K562 (cell line): Measurements from ENCODE around the gene PHYHIPL. TPM values are rescaled to one million over a fixed set of nuclear protein-coding genes. Genes with fewer than 3 reads are reported as not detected.

Experiments used
- ATAC-seq: fragments of 200-7000 bp; cut with Tn5 transposase; 3 replicates; pipeline ENCODE4 v1.9.1; 2020; ENCODE audit warnings: moderate library complexity
- BruUV-seq: library from RNA; stranded (reverse); fragments of 400-500 nt; replicated peaks from 2 replicates; lab custom pipeline; 2021; lab: Mats Ljungman, UMichigan
- CTCF ChIA-PET: fragments of 300-600 bp; formaldehyde crosslinking; extraction: SDS; loops from one replicate; lab custom pipeline; 2021; ENCODE audit warnings: low intra/inter-chr PET ratio; lab: Yijun Ruan, JAX
- POLR2A ChIA-PET: fragments of 300-600, 350-650 bp; sonication (Branson Sonifier 250); formaldehyde crosslinking; extraction: SDS; loops from one replicate; lab custom pipeline; 2021; ENCODE audit warnings: antibody characterized with exemption, inconsistent platforms; lab: Yijun Ruan, JAX
- DNase-seq, 4 experiments: peaks; one replicate each; pipeline versions ENCODE4 v3.0.0 to v3.0.0-alpha.2; 2011 to 2018; ENCODE audit warnings: low spot score in 3 of 4, mixed read lengths in 3 of 4; ENCODE audit errors: extremely low read depth in 1 of 4
- FAIRE-seq: peaks from 2 replicates; lab custom pipeline; 2011; peaks lifted over from hg19 to GRCh38; lab: Jason Lieb, UNC
- H2AFZ ChIP-seq: 2 replicates; pipeline ENCODE4 v1.6.0; 2011; ENCODE audit warnings: low read depth, low read length, control low read depth, inconsistent platforms
- H3K27ac ChIP-seq: fragments of 200-600 bp; 3 replicates; pipeline ENCODE4 v1.8.0; 2011; ENCODE audit warnings: low read depth, mild to moderate bottlenecking, control low read depth, inconsistent platforms, low read length, moderate library complexity, mixed read lengths; ENCODE audit errors: extremely low read depth
- H3K27me3 ChIP-seq, 2 experiments: fragments of 300-600 bp in 1 of 2; 2 replicates in 1 of 2; 3 replicates in 1 of 2; pipeline versions ENCODE4 v1.6.0 to v1.8.0; 2011; ENCODE audit warnings: inconsistent platforms in 2 of 2, low read length in 2 of 2, mild to moderate bottlenecking in 1 of 2, mixed read lengths in 1 of 2, moderate library complexity in 1 of 2; ENCODE audit not compliant: control insufficient read depth in 2 of 2, insufficient read depth in 2 of 2
- H3K36me3 ChIP-seq: fragments of 300-600 bp; 3 replicates; pipeline ENCODE4 v1.8.0; 2011; ENCODE audit warnings: mild to moderate bottlenecking, low read length, inconsistent platforms; ENCODE audit not compliant: control insufficient read depth, insufficient read depth
- H3K4me1 ChIP-seq, 2 experiments: fragments of 200-600 bp in 1 of 2; replicated peaks in 1 of 2; 2 replicates in 1 of 2; 3 replicates in 1 of 2; pipeline versions ENCODE4 v1.5.1 to v1.8.0; 2011; ENCODE audit warnings: inconsistent platforms in 2 of 2, low read length in 2 of 2, mild to moderate bottlenecking in 1 of 2, mixed read lengths in 1 of 2, moderate library complexity in 1 of 2; ENCODE audit not compliant: control insufficient read depth in 2 of 2, insufficient read depth in 2 of 2
- H3K4me2 ChIP-seq: 2 replicates; pipeline ENCODE4 v1.6.1; 2011; ENCODE audit warnings: low read length, control low read depth, inconsistent platforms, mixed read lengths; ENCODE audit not compliant: insufficient read depth
- H3K4me3 ChIP-seq: fragments of 200-600 bp; sonication (generic), shearing (Covaris generic); 2 replicates; pipeline ENCODE4 v1.5.1; 2016; ENCODE audit warnings: control low read depth, inconsistent platforms
- H3K79me2 ChIP-seq: fragments of 200-600 bp; 3 replicates; pipeline ENCODE4 v1.8.0; 2011; ENCODE audit warnings: low read length, inconsistent platforms; ENCODE audit not compliant: control insufficient read depth, insufficient read depth
- H3K9ac ChIP-seq, 2 experiments: 2 replicates each; pipeline versions ENCODE4 v1.6.0 to v1.6.1; 2011; ENCODE audit warnings: low read depth in 2 of 2, low read length in 2 of 2, control low read depth in 1 of 2, inconsistent platforms in 1 of 2, mild to moderate bottlenecking in 1 of 2, mixed read lengths in 1 of 2; ENCODE audit not compliant: insufficient read depth in 1 of 2
- H3K9me1 ChIP-seq: one replicate; pipeline ENCODE4 v1.6.0; 2011; ENCODE audit warnings: inconsistent platforms, mild to moderate bottlenecking, low read length, moderate library complexity; ENCODE audit not compliant: control insufficient read depth, insufficient read depth
- H3K9me3 ChIP-seq: replicated peaks from 2 replicates; pipeline ENCODE4 v1.5.1; 2011; ENCODE audit warnings: low read depth, low read length, inconsistent platforms; ENCODE audit not compliant: control insufficient read depth, insufficient read depth
- H4K20me1 ChIP-seq: replicated peaks from 2 replicates; pipeline ENCODE4 v1.6.1; 2011; ENCODE audit warnings: low read length, inconsistent platforms, mixed read lengths; ENCODE audit not compliant: control insufficient read depth, insufficient read depth
- CREB5 ChIP-seq: fragments of 250-450 bp; sonication (Bioruptor Pico); IDR thresholded peaks from 2 replicates; pipeline ENCODE4 v1.5.0; 2020; ENCODE audit warnings: mild to moderate bottlenecking
- CREM ChIP-seq: IDR thresholded peaks from 2 replicates; pipeline ENCODE4 v1.6.1; 2014; ENCODE audit warnings: antibody characterized with exemption, low read depth
- CTCF ChIP-seq, 3 experiments: IDR thresholded peaks in 2 of 3; conservative IDR thresholded peaks in 1 of 3; 2 replicates each; pipeline ENCODE4 v1.5.1; 2011 to 2012; ENCODE audit warnings: low read length in 3 of 3, mild to moderate bottlenecking in 3 of 3, control low read depth in 2 of 3, improper control_type of control experiment in 1 of 3, inconsistent platforms in 1 of 3, low read depth in 1 of 3, mixed read lengths in 1 of 3, moderate library complexity in 1 of 3; ENCODE audit not compliant: insufficient read depth in 2 of 3
- E2F6 ChIP-seq, 2 experiments: IDR thresholded peaks; 2 replicates each; pipeline ENCODE4 v1.6.1; 2011; ENCODE audit warnings: borderline replicate concordance in 1 of 2, control low read depth in 1 of 2, low read depth in 1 of 2, low read length in 1 of 2, mild to moderate bottlenecking in 1 of 2, mixed read lengths in 1 of 2, moderate library complexity in 1 of 2; ENCODE audit not compliant: insufficient read depth in 1 of 2, insufficient read length in 1 of 2, poor library complexity in 1 of 2, severe bottlenecking in 1 of 2; ENCODE audit errors: extremely low read depth in 1 of 2
- ETS1 ChIP-seq: conservative IDR thresholded peaks from 2 replicates; pipeline ENCODE4 v1.6.1; 2011; ENCODE audit warnings: low read depth, mild to moderate bottlenecking, low read length; ENCODE audit not compliant: control insufficient read depth
- ETS2 ChIP-seq: IDR thresholded peaks from 2 replicates; pipeline ENCODE4 v1.6.1; 2016; ENCODE audit warnings: borderline replicate concordance, missing genetic modification characterization, mild to moderate bottlenecking, moderate library complexity, missing compliant biosample characterization; ENCODE audit not compliant: poor library complexity, severe bottlenecking
- KLF6 ChIP-seq: fragments of 250-450 bp; sonication (Bioruptor Pico); IDR thresholded peaks from 2 replicates; pipeline ENCODE4 v1.4.0; 2020; ENCODE audit warnings: mild to moderate bottlenecking, moderate library complexity, borderline replicate concordance
- MTA2 ChIP-seq: fragments of 450-650 bp; IDR thresholded peaks from 2 replicates; pipeline ENCODE4 v1.6.1; 2016; ENCODE audit warnings: low read depth
- TAF15 ChIP-seq: fragments of 200-400 bp; formaldehyde crosslinking; IDR thresholded peaks from 2 replicates; pipeline ENCODE4 v1.6.1; 2017; ENCODE audit warnings: mild to moderate bottlenecking, low read depth, low read length, moderate library complexity
- ZNF384 ChIP-seq: IDR thresholded peaks from 2 replicates; pipeline ENCODE4 v1.6.1; 2012; ENCODE audit warnings: low read depth, low read length, improper control_type of control experiment
- ZNF639 ChIP-seq, 2 experiments: fragments of 200-800 bp in 1 of 2; sonication (Bioruptor generic) in 1 of 2; sonication (generic) in 1 of 2; formaldehyde crosslinking in 1 of 2; IDR thresholded peaks in 1 of 2; conservative IDR thresholded peaks in 1 of 2; 2 replicates each; pipeline versions ENCODE4 v1.5.0 to v1.6.1; 2016 to 2020; ENCODE audit warnings: missing compliant biosample characterization in 1 of 2, missing genetic modification characterization in 1 of 2, missing genetic modification reagents in 1 of 2
- ZNF77 ChIP-seq: fragments of 250-450 bp; sonication (Bioruptor Pico); IDR thresholded peaks from 2 replicates; pipeline ENCODE4 v1.5.0; 2020
- in situ Hi-C: fragments of 300-500 bp; cut with MboI; formaldehyde crosslinking; loops from 4 replicates; pipeline ENCODE4 v1.15.0; 2018; ENCODE audit warnings: inconsistent platforms, mixed read lengths
- intact Hi-C: fragments of 100-400 bp; cut with micrococcal nuclease; formaldehyde crosslinking; loops from 2 replicates; pipeline ENCODE4 v1.14.2; 2022
- polyA plus RNA-seq, 8 experiments: library from polyadenylated mRNA; depleted of rRNA in 4 of 8; stranded (reverse) in 5 of 8; unstranded in 3 of 8; fragments of >200 nt; fragmentation: Nextera tagmentation in 2 of 8; fragmentation: Illumina TruSeq in 1 of 8; extraction: Ambion mirVana in 2 of 8; extraction: Trizol in 1 of 8; gene quantifications; 2 replicates each; pipeline versions ENCODE4 v1.2.1 to v1.2.3, GENCODE V29; 2011 to 2014; ENCODE audit warnings: inconsistent platforms in 1 of 8, missing spikeins in 1 of 8
- total RNA-seq, 7 experiments: library from RNA; depleted of rRNA in 6 of 7; stranded (reverse); fragments of >200 nt in 6 of 7; fragmentation: Illumina TruSeq in 2 of 7; extraction: Trizol in 2 of 7; gene quantifications; 2 replicates each; pipeline versions ENCODE4 v1.2.1 to v1.2.3, GENCODE V29; 2011 to 2021; ENCODE audit warnings: low replicate concordance in 1 of 7

Gene PHYHIPL
- total and polyA plus RNA-seq, 9 of the 15 experiments (the other 6 are each of a cell fraction or from before 2014, with no cell fraction given) = not detected

- TF ChIP-seq E2F6 (IDR thresholded peaks at IDR 0.05; ENCODE audit: borderline replicate concordance in 1 of 2, extremely low read depth in 1 of 2, insufficient read depth in 1 of 2, insufficient read length in 1 of 2, low read depth in 1 of 2, low read length in 1 of 2, poor library complexity in 1 of 2, severe bottlenecking in 1 of 2) (no peak), ETS1 (no peak), ZNF77 (no peak), TAF15 (no peak)
These were observed 39.9 kb downstream of the PHYHIPL start (continued) for GRCh38 chr10:59216178-59216869.

- ChIA-PET CTCF (no interaction called here), POLR2A (no interaction called here)
- H3K4me2 ChIP-seq = no peak overlapping the region
- in situ Hi-C loops (no loop called here), intact Hi-C loops (no loop called here)
- no peak overlapping the region for H3K4me3 ChIP-seq
- FAIRE-seq (no peak), DNase-seq (no peak), ATAC-seq (no peak)
- no peaks in the 10 kb centered on the region for H3K36me3 ChIP-seq
- no peak overlapping the region for H2AFZ ChIP-seq
- H3K27ac ChIP-seq = no peak overlapping the region
- no peaks in the 10 kb centered on the region for H4K20me1 ChIP-seq
- H3K9ac ChIP-seq = no peak overlapping the region
- no peaks in the 10 kb centered on the region for H3K9me1 ChIP-seq
- no TSS peak for BruUV-seq
- no peaks in the 10 kb centered on the region for H3K27me3 ChIP-seq
- H3K79me2 ChIP-seq = no peaks in the 10 kb centered on the region
- no peaks in the 10 kb centered on the region for H3K4me1 ChIP-seq
- no peaks in the 10 kb centered on the region for H3K9me3 ChIP-seq
- TF ChIP-seq KLF6 (CRISPR knock-in tag) (no peak), CREB5 (CRISPR knock-in tag) (no peak), ZNF384 (no peak), ETS2 (no peak), MTA2 (no peak), ZNF639 (CRISPR knock-in tag; conservative IDR thresholded peaks at IDR 0.05 in 1 of 2, IDR thresholded peaks at IDR 0.05 in 1 of 2) (no peak), CREM (no peak), CTCF (IDR thresholded peaks at IDR 0.05 in 2 of 3, conservative IDR thresholded peaks at IDR 0.05 in 1 of 3; ENCODE audit: insufficient read depth in 2 of 3, low read depth in 1 of 3, low read length in 3 of 3) (no peak)
These were observed 46.3 kb downstream of the PHYHIPL start for GRCh38 chr10:59222788-59223187.
